ENCODE results near the gene MPZL2.

DNA sequence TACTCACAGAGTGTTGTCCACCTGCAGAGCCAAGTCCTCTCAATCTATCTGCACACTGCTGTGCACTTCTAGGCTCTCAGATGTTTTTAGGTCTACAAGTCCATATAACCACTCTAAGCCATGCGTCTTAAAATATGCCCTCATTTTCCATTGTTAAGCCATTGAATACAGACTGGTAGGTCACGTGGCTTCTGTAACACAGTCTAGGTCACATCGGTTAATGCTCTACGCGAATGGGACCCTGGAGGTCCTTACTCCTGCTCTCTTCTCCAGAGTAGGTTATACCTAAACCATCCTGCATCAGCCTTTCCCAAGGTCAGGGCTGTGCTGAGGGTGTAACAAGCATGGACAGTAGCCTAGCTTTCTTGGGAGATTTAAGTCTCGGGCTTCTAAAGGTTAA lies 40.1 kb downstream of the MPZL2 start:
- no peak for TF ChIP-seq GATA2 (IDR thresholded peaks at IDR 0.05; ENCODE audit: low read depth, low read length)
- no peak for TF ChIP-seq GATA3 (IDR thresholded peaks at IDR 0.05; ENCODE audit: low read depth, low read length)

Data from SH-SY5Y (cell line).